Measurements from ENCODE around the gene SLC4A9.
"Not testable (repeated sequence)": the region's sequence is repeated elsewhere in the genome, so short reads cannot be mapped to it uniquely, and the experiment has no call there.

Gene SLC4A9

DNA sequence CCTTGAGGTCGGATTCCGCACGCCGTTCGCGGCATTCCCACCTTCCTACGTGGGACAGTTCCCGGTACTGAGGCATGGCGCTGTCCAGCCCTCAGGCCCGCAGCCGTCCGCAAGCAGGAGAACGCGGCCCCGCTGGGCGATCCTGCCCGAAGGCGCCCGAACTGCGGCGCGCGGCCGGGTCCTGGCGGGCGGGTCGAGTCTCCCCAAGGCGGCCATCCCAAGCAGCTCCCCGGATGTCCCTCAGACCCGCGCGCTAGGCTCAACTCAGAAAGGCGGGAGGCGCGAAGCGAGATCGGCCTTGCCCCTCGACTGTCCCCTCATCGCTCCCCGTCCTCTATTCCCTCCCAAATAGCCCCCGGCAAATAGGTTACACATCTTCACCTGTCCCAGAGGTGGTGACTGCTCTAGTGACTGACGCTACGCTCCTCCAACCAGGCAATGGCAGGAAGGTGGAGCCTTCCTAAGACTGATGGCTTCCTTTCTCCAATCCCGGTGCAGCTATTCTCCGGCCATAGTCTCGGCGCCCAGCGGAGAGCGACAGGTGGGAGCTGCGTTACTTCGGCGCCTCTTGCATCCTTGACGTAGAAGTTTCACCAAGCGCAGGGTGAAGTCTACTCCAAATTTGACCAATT lies 40.9 kb downstream of the SLC4A9 start:
- peak; percentile 76 to 83 for DNase-seq (ENCODE audit: low read depth in 2 of 2)

DNA sequence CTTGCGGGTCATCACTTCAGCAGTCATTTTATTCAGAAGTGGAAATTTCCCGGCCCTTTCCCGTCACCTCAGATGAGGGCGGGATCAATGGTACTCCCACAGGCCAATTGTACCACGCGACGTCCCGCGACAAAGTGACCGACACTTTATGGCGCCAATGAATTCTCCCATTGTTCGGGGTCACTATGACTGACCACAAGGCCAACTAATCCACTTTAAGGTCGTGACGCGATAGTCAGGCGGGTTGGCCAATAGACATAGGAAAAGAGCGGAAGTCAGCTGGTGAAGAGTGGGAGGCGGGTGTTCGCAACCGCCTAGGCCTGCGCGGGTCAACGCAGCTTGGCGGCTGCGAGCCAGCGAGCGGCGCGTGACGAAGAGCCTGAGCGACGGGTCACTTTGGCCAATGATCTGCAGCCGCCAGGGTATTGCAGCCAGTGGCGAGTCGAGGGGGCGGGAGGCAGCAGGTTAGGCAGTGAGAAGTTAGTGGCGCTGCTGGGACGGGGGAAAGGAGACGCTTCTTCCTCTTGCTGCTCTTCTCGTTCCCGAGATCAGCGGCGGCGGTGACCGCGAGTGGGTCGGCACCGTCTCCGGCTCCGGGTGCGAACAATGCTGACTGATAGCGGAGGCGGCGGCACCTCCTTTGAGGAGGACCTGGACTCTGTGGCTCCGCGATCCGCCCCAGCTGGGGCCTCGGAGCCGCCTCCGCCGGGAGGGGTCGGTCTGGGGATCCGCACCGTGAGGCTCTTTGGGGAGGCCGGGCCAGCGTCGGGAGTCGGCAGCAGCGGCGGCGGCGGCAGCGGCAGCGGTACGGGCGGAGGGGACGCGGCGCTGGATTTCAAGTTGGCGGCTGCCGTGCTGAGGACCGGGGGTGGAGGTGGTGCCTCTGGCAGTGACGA lies 41.6 kb downstream of the SLC4A9 start, which contains the start of gene ANKHD1:
TSS of gene ANKHD1 (plus strand) at position 472 of the 896 bp plus-strand sequence. CDS start at position 607, 135 bp downstream.
- DNase-seq (ENCODE audit: low read depth in 2 of 2), result peak; percentile 94 to 97

DNA sequence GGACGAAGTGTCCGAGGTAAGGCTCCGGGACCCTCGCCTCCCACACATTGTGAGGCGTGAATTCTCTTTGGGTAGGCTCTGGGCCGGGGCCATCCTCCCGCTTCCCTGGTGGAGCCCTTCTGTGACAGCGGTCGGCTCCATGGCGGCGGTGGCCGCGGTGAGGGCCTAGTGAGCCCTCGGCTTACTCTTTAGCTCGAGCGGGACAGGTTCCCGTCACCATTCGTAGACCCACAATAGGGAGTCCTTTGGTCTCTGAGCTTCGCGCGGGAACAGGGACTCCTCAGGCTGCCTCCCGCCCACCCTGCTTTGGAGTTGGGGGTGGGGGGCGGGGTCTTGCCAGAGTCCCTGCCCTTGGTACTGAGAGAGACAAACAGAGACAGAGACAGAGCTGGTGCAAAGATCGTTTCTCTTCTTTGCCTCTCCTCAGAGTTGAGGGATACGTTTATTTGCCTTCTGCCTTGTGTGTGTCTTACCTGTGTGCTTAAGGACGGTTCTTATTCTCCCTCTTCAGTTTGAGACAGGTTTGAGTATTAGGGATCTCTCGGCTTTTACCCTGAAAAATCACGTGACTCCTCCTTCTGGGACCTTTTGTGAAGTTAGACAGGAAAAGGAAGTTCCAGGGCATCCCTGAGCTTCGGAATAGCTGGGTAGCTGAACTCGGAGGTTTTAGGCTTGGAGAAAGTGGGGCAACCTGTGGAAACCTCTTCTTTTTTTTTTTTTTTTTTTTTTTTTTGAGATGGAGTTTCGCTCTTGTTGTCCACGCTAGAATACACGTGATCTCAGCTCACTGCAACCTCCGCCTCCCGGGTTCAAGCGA lies 42.5 kb downstream of the SLC4A9 start:
- peak; percentile 34 to 38 for DNase-seq (ENCODE audit: low read depth in 2 of 2)

DNA sequence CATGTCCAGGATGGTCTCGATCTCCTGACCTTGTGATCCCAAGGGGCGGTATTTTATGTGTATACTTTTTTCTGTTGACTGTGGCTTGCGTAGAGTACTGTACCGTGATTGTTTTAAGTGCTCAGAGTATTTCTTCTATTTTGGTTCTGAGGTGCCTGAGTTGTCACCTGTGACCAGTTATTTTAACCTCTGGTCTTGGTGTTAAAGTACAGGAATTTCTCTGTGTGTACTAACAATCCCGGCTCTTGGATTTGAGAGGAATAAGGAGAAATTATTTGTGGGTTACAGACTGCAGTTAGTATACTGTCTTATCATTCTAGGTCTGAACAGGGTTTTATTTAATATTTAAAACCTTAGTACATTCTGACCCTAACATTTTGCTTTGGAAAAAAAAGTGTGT lies 43.6 kb downstream of the SLC4A9 start:
- no peak for DNase-seq (ENCODE audit: low read depth in 2 of 2)

DNA sequence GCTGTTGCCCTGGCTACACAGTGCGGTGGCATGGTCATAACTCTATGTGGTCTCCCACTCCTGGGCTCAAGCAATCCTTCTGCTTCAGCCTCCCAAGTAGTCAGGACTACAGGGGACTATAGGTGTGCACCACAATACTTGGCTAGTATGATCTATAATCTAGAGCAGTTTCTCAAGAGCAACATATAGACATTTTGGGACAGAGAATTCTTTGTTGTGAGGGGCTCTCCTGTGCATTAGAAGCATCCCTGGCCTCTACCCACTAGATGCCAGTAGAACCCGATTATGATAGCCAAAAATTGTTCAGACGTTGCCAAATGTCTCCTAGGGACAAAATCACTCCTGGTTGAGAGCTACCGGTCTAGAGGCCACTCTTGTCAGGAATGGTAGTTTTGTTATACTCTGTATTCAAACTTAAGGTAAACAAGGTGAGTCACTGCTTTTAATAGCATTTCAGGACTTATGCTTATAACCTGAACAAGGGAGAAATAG lies 48.8 kb downstream of the SLC4A9 start:
- no peak for DNase-seq (ENCODE audit: low read depth in 2 of 2)

DNA sequence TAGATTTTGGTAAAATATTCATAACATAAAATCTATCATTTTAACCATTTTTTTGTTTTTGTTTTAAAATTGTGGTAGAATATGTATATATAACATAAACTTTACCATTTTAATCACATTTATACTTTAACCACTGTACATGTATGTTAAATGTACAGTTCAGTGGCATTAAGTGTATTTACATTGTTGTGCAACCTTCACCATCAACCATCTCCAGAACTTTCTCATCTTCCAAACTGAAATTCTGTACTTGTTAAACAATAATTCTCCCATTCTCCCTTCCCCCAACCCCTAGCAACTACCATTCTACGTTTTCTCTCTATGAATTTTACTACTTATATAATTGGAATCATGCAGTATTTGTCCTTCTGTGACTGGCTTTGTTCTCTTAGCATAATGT lies 53.2 kb downstream of the SLC4A9 start:
- DNase-seq (ENCODE audit: low read depth in 2 of 2), result no peak

DNA sequence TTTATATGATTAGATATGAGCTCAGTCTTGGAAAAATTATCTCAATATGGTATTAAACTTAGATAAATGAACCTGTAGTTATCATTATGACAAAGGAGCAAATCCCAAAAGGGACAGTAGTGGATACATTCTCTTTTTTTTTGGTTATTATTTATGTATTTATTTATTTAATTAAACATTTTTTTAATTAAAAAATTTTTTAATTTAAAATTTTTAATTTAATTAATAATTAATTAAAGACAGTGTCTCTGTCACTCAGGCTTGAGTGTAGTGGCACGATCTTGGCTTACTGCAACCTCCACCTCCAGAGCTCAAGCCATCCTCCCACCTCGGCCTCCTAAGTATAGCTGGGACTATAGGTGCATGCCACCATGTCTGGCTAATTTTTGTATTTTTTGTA lies 57.2 kb downstream of the SLC4A9 start:
- no peak for DNase-seq (ENCODE audit: low read depth in 2 of 2)

DNA sequence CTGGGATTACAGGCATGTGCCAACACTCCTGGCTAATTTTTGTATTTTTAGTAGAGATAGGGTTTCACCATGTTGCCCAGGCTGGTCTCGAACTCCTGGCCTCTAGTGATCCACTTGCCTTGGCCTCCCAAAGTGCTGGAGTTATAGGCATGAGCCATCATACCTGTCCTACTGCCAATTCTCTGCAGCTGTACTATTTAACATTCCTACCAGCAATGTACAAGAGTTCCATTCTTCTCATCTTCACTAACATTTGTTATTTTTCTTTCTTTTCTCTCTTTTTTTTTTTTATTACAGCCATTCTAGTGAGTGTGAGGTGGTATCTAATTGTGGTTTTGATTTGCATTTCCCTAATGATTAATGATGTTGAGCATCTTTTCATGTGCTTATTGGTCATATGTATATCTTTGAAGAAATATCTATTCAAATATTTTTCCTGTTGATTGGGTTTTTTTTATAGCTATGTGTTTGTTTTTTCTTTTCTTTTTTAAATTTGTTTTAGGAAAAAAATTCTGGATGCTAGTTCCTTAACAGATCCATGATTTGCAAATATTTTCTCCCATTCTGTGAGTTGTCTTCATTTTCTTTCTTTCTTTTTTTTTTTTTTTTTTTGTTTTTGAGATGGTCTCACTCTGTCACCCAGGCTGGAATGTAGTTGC lies 59.0 kb downstream of the SLC4A9 start:
- no peak for DNase-seq (ENCODE audit: low read depth in 2 of 2)

DNA sequence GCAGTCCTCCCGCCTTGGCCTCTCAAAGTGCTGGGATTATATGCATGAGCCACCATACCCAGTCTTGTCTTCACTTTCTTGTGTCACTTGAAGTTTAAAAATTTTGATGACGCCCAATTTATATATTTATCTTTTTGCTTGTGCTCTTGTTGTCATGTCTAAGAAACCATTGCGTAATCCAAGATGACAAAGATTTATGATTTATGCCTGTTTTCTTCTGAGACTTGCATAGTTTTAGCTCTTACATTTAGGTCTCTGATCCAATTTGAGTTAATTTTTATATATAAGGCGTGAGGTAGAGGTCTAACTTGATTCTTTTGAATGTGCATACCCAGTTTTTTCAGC lies 60.2 kb downstream of the SLC4A9 start:
- DNase-seq (ENCODE audit: low read depth in 2 of 2), result no peak

DNA sequence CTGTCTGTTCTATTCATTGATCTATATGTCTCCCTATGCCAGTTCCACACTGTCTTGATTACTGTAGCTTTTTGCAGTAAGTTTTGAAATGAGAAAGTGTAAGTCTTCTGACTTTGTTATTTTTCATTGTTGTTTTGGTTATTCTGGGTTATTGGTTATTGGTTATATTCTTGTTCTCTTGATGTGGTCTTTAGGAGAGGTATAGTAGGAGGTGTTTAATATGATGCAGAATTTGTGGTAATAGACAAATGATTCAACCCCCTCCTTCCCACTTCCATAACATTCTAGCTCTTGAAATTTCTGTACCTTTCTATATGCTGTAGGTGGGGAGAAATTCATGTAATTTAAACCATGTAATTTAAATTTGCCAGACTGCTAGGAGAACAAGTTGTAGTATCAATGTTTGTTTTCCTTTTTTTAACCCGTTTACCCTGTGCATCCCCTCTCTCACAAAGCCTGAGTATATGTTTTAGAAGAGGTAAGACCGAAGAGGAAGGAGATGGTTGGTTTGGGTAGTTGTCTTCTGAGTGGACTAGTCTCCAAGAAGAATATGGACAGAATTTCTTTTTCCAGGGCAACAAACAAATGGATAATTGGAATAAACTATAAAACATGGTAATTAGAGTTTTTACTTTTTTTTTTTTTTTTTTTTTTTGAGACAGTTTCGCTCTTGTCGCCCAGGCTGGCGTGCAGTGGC lies 60.8 kb downstream of the SLC4A9 start:
- no peak for DNase-seq (ENCODE audit: low read depth in 2 of 2)

DNA sequence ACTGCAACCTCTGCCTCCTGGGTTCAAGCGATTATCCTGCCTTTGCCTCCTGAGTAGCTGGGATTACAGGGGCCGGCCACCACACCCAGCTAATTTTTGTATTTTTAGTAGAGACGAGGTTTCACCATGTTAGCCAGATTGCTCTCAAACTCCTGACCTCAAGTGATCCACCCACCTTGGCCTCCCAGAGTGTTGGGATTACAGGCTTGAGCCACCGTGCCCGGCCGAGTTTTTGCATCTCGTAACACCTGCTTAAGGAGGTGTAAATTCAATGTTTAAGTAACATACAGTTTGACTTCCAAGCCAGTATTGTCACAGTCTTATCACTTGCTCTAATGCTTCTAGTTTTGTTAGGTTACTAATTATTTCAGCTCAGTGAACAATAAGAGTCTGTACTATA lies 61.4 kb downstream of the SLC4A9 start:
- not testable (repeated sequence) for DNase-seq (ENCODE audit: low read depth in 2 of 2)

DNA sequence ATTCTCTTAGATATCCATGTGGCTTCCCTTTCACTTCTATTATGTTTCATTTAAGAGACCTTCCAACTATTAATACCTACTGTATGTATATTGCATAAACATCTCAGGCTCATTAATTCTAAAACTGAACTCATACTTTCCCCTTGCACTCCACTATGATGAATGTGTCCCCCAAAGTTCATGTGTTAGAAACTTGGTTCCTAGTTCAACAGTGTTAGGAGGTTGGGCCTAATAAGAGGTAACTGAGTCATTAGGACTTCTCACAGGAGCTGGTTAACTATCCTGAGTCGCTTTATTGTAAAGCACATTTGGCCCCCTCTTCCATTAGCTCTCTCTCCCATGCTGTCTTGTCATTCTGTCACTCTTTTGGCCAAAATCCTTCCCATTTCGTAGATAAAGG lies 63.6 kb downstream of the SLC4A9 start:
- DNase-seq (ENCODE audit: low read depth in 2 of 2), result no peak

DNA sequence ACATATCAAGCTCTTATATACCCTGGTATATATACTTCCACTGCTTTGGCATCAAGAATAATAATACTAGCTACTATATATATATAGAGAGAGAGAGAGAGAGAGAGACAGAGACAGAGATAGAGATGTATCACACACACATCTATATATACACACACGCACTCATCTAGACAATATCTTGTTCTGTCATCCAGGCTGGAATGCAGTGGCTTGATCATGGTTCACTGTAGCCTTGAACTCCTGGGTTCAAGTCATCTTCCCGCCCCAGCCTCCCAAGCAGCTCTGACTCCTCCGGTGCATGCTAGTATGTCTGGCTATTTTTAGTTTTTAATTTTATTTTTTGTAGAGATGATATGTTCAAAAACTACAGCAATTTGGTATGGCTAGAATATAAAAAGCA lies 64.1 kb downstream of the SLC4A9 start:
- DNase-seq (ENCODE audit: low read depth in 2 of 2), result no peak
